Left ventricle myocardium inferior (tissue), 1 donor: Measurements from ENCODE around the gene TOMM40L. TPM values are rescaled to one million over a fixed set of nuclear protein-coding genes. Genes with fewer than 3 reads are reported as not detected.
A peak's percentile ranks its signal among the peaks of the same experiment; 100 is the strongest.

Source experiments
- DNase-seq: peaks from one replicate; pipeline ENCODE4 v3.0.0-alpha.2; 2020
- H3K27ac ChIP-seq: fragments of 200-600 bp; replicated peaks from 2 replicates; pipeline ENCODE4 v1.8.0; 2021
- H3K27me3 ChIP-seq: fragments of 200-600 bp; 2 replicates; pipeline ENCODE4 v1.8.0; 2021; ENCODE audit warnings: low read depth
- H3K36me3 ChIP-seq: fragments of 200-600 bp; 2 replicates; pipeline ENCODE4 v1.8.0; 2021
- H3K4me1 ChIP-seq: fragments of 200-600 bp; 2 replicates; pipeline ENCODE4 v1.8.0; 2021
- H3K4me3 ChIP-seq: fragments of 200-600 bp; 2 replicates; pipeline ENCODE4 v1.8.0; 2021; ENCODE audit warnings: mild to moderate bottlenecking, moderate library complexity
- H3K9me3 ChIP-seq: fragments of 200-600 bp; replicated peaks from 2 replicates; pipeline ENCODE4 v1.8.0; 2021
- CTCF ChIP-seq: fragments of 200-600 bp; IDR thresholded peaks from 2 replicates; pipeline ENCODE4 v1.8.0; 2021; ENCODE audit warnings: antibody characterized with exemption, mild to moderate bottlenecking, borderline replicate concordance
- intact Hi-C: fragments of 100-400 bp; cut with micrococcal nuclease; formaldehyde crosslinking; loops from one replicate; pipeline ENCODE4 v1.11.0; 2022
- total RNA-seq: library from RNA; stranded (reverse); fragmentation: NEBNext Ultra II Directional; extraction: Animal tissue kit (Norgen Biotek cat#: 25700); gene quantifications from one replicate; pipeline ENCODE4 v1.2.1, GENCODE V29; 2021
- donor health status: DM: no; HTN: yes; CAD: no; lungs with severe emphysema.

The TOMM40L gene
- total RNA-seq, 1 donor from 2014 or later, result 39.3 TPM

GRCh38 chr1:161180639-161181038 lies 45.2 kb upstream of the TOMM40L start:
- Histone ChIP-seq H3K27ac (no peak overlapping the region), H3K27me3 (no peaks in the 10 kb centered on the region), H3K36me3 (peaks cover 3% of the 10 kb centered on the region), H3K4me1 (peaks cover 53% of the 10 kb centered on the region), H3K9me3 (no peaks in the 10 kb centered on the region), H3K4me3 (no peak overlapping the region)
- intact Hi-C loops, result no loop called here
- DNase-seq, result no peak
- TF ChIP-seq CTCF, result peak; percentile 41

- H3K4me3 ChIP-seq, result no peak overlapping the region
- TF ChIP-seq CTCF, result no peak
- no peak for DNase-seq
- intact Hi-C loops, result no loop called here
- no peaks in the 10 kb centered on the region for H3K36me3 ChIP-seq
- no peak overlapping the region for H3K27ac ChIP-seq
- no peaks in the 10 kb centered on the region for H3K27me3 ChIP-seq
- H3K9me3 ChIP-seq, result no peaks in the 10 kb centered on the region
- peaks cover 50% of the 10 kb centered on the region for H3K4me1 ChIP-seq
Measured at GRCh38 chr1:161182214-161182613, 43.6 kb upstream of the TOMM40L start.

GRCh38 chr1:161185282-161185682 lies 40.6 kb upstream of the TOMM40L start:
- Histone ChIP-seq H3K4me1 (peaks cover 48% of the 10 kb centered on the region), H3K27ac (peak overlapping the region; percentile 80)
- TF ChIP-seq CTCF, result no peak

GRCh38 chr1:161185732-161186311 lies 40.0 kb upstream of the TOMM40L start:
- Histone ChIP-seq H3K4me3 (no peak overlapping the region), H3K27me3 (no peaks in the 10 kb centered on the region), H3K4me1 (peaks cover 48% of the 10 kb centered on the region), H3K9me3 (no peaks in the 10 kb centered on the region), H3K36me3 (peaks cover 3% of the 10 kb centered on the region), H3K27ac (peak overlapping the region; percentile 80)
- no peak for DNase-seq
- no peak for TF ChIP-seq CTCF
- intact Hi-C loops, result no loop called here

More at GRCh38 chr1:161185282-161185682, 40.6 kb upstream of the TOMM40L start:
- intact Hi-C loops, result no loop called here
- DNase-seq, result peak; percentile 78
- Histone ChIP-seq H3K9me3 (no peaks in the 10 kb centered on the region), H3K36me3 (no peaks in the 10 kb centered on the region), H3K27me3 (no peaks in the 10 kb centered on the region), H3K4me3 (no peak overlapping the region)

- no peak for DNase-seq
- Histone ChIP-seq H3K4me3 (no peak overlapping the region), H3K27me3 (no peaks in the 10 kb centered on the region), H3K9me3 (no peaks in the 10 kb centered on the region), H3K4me1 (peaks cover 50% of the 10 kb centered on the region), H3K36me3 (peaks cover 16% of the 10 kb centered on the region), H3K27ac (no peak overlapping the region)
- intact Hi-C loops, result no loop called here
- no peak for TF ChIP-seq CTCF
Measured at GRCh38 chr1:161187311-161187710, 38.5 kb upstream of the TOMM40L start.
